Small intestine (tissue), 16 donors: Measurements from ENCODE around the gene KCNE2. TPM values are rescaled to one million over a fixed set of nuclear protein-coding genes. Genes with fewer than 3 reads are reported as not detected.

Source experiments
- DNase-seq, 2 donors: peaks; one replicate each; pipeline versions ENCODE4 v3.0.0 to v3.0.0-alpha.2; 2013
- FAIRE-seq: peaks from 2 replicates; lab custom pipeline; 2012; peaks lifted over from hg19 to GRCh38; lab: Jason Lieb, UNC
- H3K27ac ChIP-seq, 3 donors: one replicate each; pipeline ENCODE4 v1.5.1; 2013; ENCODE audit warnings: low read length in 2 of 3, mild to moderate bottlenecking in 2 of 3, control low read depth in 1 of 3, inconsistent platforms in 1 of 3, low read depth in 1 of 3, moderate library complexity in 1 of 3
- H3K27me3 ChIP-seq, 3 donors: one replicate each; pipeline ENCODE4 v1.6.1; 2013; ENCODE audit warnings: low read length in 3 of 3, inconsistent platforms in 1 of 3; ENCODE audit not compliant: control insufficient read depth in 3 of 3, insufficient read depth in 3 of 3
- H3K36me3 ChIP-seq, 3 donors: one replicate each; pipeline ENCODE4 v1.6.1; 2013; ENCODE audit warnings: low read length in 3 of 3, inconsistent platforms in 1 of 3, low read depth in 1 of 3, mild to moderate bottlenecking in 1 of 3, moderate library complexity in 1 of 3; ENCODE audit not compliant: control insufficient read depth in 3 of 3, insufficient read depth in 2 of 3
- H3K4me1 ChIP-seq, 3 donors: one replicate each; pipeline ENCODE4 v1.6.1; 2013; ENCODE audit warnings: low read length in 2 of 3, inconsistent platforms in 1 of 3, low read depth in 1 of 3, mild to moderate bottlenecking in 1 of 3, moderate library complexity in 1 of 3; ENCODE audit not compliant: control insufficient read depth in 3 of 3, insufficient read depth in 2 of 3
- H3K4me3 ChIP-seq, 3 donors: one replicate each; pipeline ENCODE4 v1.5.1; 2013; ENCODE audit warnings: low read length in 3 of 3, control low read depth in 1 of 3, inconsistent platforms in 1 of 3, low read depth in 1 of 3, mild to moderate bottlenecking in 1 of 3, moderate library complexity in 1 of 3
- H3K9me3 ChIP-seq, 2 donors: one replicate each; pipeline ENCODE4 v1.6.1; 2013; ENCODE audit warnings: low read depth in 1 of 2, low read length in 1 of 2; ENCODE audit not compliant: control insufficient read depth in 2 of 2, insufficient read depth in 1 of 2
- WGBS, 3 donors: extraction: QIAGEN DNeasy Blood & Tissue Kit; methylation state at CpG; one replicate each; pipeline ENCODE4 v1.1.7; 2013; 5-methylcytosine and 5-hydroxymethylcytosine counted together
- long read RNA-seq, 10 donors: transcript quantifications; one replicate each; lab custom pipeline, GENCODE V29; 2026
- polyA plus RNA-seq, 4 donors: library from polyadenylated mRNA; stranded (reverse) in 3 of 4; unstranded in 1 of 4; fragments of 200-250 nt in 3 of 4; fragments of 120-200 nt in 1 of 4; gene quantifications; one replicate each; pipeline versions ENCODE4 v1.2.1 to v1.2.3, GENCODE V29; 2013
- donor health status: healthy with polysubstance abuse.
- donor health status: control.
- donor health status: control.
- donor health status: Bipolar disorder and iron deficiency.
- donor health status: healthy.

KCNE2 gene
- polyA plus RNA-seq = under 1 TPM in 2 of 4 donors, not detected in 2; 0.16 to 0.52 TPM
- long read RNA-seq, donor 1 = 0 reads
- long read RNA-seq, donor 2, partial matches to known transcripts = 0 of 1 reads
- long read RNA-seq, donor 2, other reads (novel, unspliced or antisense) = 0 of 1 reads
- long read RNA-seq, donor 3 = 0 reads
- long read RNA-seq, donor 4 = 0 reads
- long read RNA-seq, donor 5 = 0 reads
- long read RNA-seq, donor 6 = 0 reads
- long read RNA-seq, donor 7 = 0 reads
- long read RNA-seq, donor 8 = 0 reads
- long read RNA-seq, donor 9 = 0 reads
- long read RNA-seq, donor 10, partial matches to known transcripts = 0 of 1 reads
- long read RNA-seq, donor 10, other reads (novel, unspliced or antisense) = 0 of 1 reads

GRCh38 chr21:34363733-34364132 is at the start of gene KCNE2:
Gene KCNE2 (plus strand): TSS chr21:34364006. CDS start chr21:34370479, 6,473 bp downstream.
- FAIRE-seq = no peak
- 31 to 76% (median 45%) methylated on average over 3 of the region's 3 CpGs for WGBS, 3 donors

DNA sequence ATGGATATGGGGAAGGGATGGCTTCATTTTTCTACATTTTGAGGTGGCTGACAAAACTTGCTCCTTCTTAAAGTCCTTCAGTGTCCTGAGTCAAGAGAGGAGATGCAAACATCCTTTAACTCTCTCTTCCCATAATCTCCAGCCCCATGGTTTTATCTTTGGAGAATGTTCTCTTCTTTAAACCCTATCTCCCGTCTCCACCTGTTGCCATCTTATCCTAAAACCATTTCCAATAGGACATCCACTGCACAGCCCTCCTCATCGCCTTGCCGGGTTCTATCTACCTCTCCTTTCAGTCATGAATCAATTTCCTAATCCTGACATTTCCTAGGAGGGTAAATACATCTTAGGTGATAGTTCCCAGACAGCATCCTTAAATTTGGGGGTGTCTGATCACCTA is 44.2 kb upstream of the KCNE2 start:
- Histone ChIP-seq H3K27ac (no peak overlapping the region), H3K27me3 (peaks cover 0 to 2% (median 0%) of the 10 kb centered on the region in 3 donors), H3K4me1 (no peaks in the 10 kb centered on the region), H3K36me3 (no peaks in the 10 kb centered on the region), H3K9me3 (peaks cover 0 to 2% of the 10 kb centered on the region in 2 donors), H3K4me3 (no peak overlapping the region)
- no peak for DNase-seq
- FAIRE-seq = no peak
- 78 to 87% (median 82%) methylated on average over 3 of the region's 3 CpGs for WGBS, 3 donors

More at GRCh38 chr21:34363733-34364132, at the start of gene KCNE2:
- H3K4me3 ChIP-seq = no peak within 1 kb of the TSS
- no peak within 1 kb of the TSS for H3K27ac ChIP-seq
- H3K9me3 ChIP-seq = no peaks in the 10 kb centered on the region
- DNase-seq = peak; percentile 13
- no peaks in the 10 kb centered on the region for H3K36me3 ChIP-seq
- H3K27me3 ChIP-seq = no peaks in the 10 kb centered on the region
- peaks cover 0 to 10% (median 0%) of the 10 kb centered on the region in 3 donors for H3K4me1 ChIP-seq

- Histone ChIP-seq H3K9me3 (peaks cover 0 to 2% of the 10 kb centered on the region in 2 donors), H3K27ac (no peak overlapping the region), H3K4me1 (no peaks in the 10 kb centered on the region), H3K4me3 (no peak overlapping the region), H3K36me3 (no peaks in the 10 kb centered on the region), H3K27me3 (peaks cover 0 to 2% (median 0%) of the 10 kb centered on the region in 3 donors)
- FAIRE-seq (no peak), DNase-seq (no peak)
- WGBS, 3 donors = 84 to 93% (median 88%) methylated on average over 4 of the region's 4 CpGs
These were observed 43.8 kb upstream of the KCNE2 start for GRCh38 chr21:34320011-34320410.

DNA sequence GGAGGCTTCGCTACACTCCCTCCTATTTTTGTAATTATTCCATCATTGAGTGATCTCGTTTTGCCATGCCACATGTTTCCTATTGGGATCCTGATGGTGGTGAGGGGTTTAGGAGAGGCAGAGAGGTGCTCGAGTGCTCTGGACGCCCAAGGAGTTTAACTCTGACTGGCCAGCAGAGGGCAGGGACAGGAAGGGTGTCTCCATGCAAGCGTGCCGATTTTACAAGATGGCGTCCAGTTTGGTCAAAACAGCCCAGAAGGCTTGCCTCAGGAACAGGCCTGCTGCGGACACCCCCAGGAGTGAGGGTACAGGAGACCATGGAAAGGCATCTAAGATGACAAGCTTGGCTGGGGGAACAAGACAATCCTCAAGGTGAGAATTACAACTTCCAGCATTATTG is 33.8 kb upstream of the KCNE2 start:
- peaks cover 0 to 12% of the 10 kb centered on the region in 2 donors for H3K9me3 ChIP-seq
- DNase-seq (no peak), FAIRE-seq (no peak)
- H3K27me3 ChIP-seq = peaks cover 0 to 3% (median 2%) of the 10 kb centered on the region in 3 donors
- WGBS, 3 donors = 92 to 96% (median 92%) methylated on average over 8 of the region's 8 CpGs
- H3K27ac ChIP-seq = no peak overlapping the region
- no peaks in the 10 kb centered on the region for H3K4me1 ChIP-seq
- H3K36me3 ChIP-seq = no peaks in the 10 kb centered on the region
- no peak overlapping the region for H3K4me3 ChIP-seq

- no peak for FAIRE-seq
- peaks cover 0 to 4% (median 0%) of the 10 kb centered on the region in 3 donors for H3K4me1 ChIP-seq
- WGBS, 3 donors = 70 to 82% (median 76%) methylated on average over 5 of the region's 5 CpGs
These were observed 32.1 kb upstream of the KCNE2 start for GRCh38 chr21:34331726-34332125.

DNA sequence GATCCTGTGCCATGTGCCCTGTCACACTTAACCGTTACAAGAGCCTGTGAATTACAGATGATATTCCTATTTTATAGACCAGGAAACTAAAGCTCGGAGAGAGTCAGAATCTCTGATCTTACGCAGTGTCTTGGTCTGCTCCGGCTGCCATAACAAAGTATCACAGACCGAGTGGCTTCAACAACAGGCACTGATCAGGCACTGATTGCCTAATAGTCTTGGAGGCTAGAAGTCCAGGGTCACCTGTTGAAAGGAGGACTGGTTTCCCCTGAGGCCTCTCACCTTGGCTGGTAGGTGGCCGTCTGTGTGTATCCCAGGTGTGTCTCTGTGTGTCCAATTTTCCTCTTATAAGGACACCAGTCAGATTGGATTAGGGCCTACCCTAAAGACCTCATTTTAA is 31.5 kb upstream of the KCNE2 start:
- WGBS, 3 donors = 89 to 93% (median 91%) methylated on average over 6 of the region's 6 CpGs
- H3K27ac ChIP-seq = no peak overlapping the region
- FAIRE-seq = no peak
- no peaks in the 10 kb centered on the region for H3K36me3 ChIP-seq
- peaks cover 0 to 12% of the 10 kb centered on the region in 2 donors for H3K9me3 ChIP-seq
- DNase-seq = peak in 1 of 2 donors; percentile 31
- no peak overlapping the region for H3K4me3 ChIP-seq
- peaks cover 0 to 3% (median 2%) of the 10 kb centered on the region in 3 donors for H3K27me3 ChIP-seq
- H3K4me1 ChIP-seq = peaks cover 0 to 10% (median 0%) of the 10 kb centered on the region in 3 donors

More at GRCh38 chr21:34331726-34332125, 32.1 kb upstream of the KCNE2 start:
- no peak for DNase-seq
- no peak overlapping the region for H3K27ac ChIP-seq
- H3K36me3 ChIP-seq = no peaks in the 10 kb centered on the region
- H3K9me3 ChIP-seq = peaks cover 0 to 12% of the 10 kb centered on the region in 2 donors
- peaks cover 0 to 3% (median 2%) of the 10 kb centered on the region in 3 donors for H3K27me3 ChIP-seq
- H3K4me3 ChIP-seq = no peak overlapping the region

DNA sequence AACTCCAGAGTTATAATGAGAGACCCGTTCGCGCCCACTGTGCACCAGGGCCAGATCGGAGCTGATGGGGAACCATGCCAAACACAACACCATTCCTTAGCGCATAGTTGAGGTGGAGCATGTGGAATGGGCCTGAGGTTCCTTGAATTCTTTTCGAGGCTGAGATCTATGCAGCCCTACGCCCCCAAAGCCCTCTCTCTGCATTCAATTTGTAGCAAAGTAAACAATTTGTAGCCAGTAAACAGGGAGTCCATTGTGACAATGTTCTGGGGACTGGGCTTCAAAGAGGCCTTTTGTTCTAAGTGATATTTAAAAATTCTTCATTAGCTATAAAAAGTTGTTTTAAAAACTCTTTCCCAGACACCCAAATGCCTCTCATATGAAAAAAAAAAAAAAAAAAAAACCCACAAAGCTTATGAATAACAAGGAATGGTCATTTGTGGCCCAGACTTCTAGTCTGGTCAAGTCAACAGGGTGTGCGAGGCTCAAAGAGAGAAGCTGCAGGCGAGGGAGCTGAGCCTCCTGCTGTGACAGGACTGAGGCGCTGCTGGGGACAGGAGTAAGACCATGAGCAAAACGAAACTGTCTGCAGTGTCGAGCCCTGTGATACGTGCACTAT is 30.6 kb upstream of the KCNE2 start:
- H3K27me3 ChIP-seq = peaks cover 0 to 2% (median 0%) of the 10 kb centered on the region in 3 donors
- H3K36me3 ChIP-seq = no peaks in the 10 kb centered on the region
- WGBS, 3 donors = 89 to 91% (median 90%) methylated on average over 13 of the region's 13 CpGs
- peaks cover 0 to 10% (median 0%) of the 10 kb centered on the region in 3 donors for H3K4me1 ChIP-seq
- peaks cover 0 to 12% of the 10 kb centered on the region in 2 donors for H3K9me3 ChIP-seq
- H3K27ac ChIP-seq = no peak overlapping the region
- FAIRE-seq (no peak), DNase-seq (no peak)
- H3K4me3 ChIP-seq = no peak overlapping the region

- Histone ChIP-seq H3K36me3 (no peaks in the 10 kb centered on the region), H3K9me3 (no peaks in the 10 kb centered on the region), H3K27me3 (peaks cover 0 to 2% (median 0%) of the 10 kb centered on the region in 3 donors), H3K4me3 (no peak overlapping the region), H3K4me1 (peaks cover 0 to 10% (median 0%) of the 10 kb centered on the region in 3 donors), H3K27ac (no peak overlapping the region)
- 79 to 86% (median 80%) methylated on average over 6 of the region's 6 CpGs for WGBS, 3 donors
- FAIRE-seq = no peak
- DNase-seq = no peak
These were observed 28.5 kb upstream of the KCNE2 start for GRCh38 chr21:34335316-34335715.
